Natural killer cell (primary cell): ENCODE results near the gene TRIM36. TPM values are rescaled to one million over a fixed set of nuclear protein-coding genes. Genes with fewer than 3 reads are reported as not detected.

ENCODE experiments used
- ATAC-seq, 3 donors: fragments of 150-1000 bp in 2 of 3; fragments of 200-7000 bp in 1 of 3; cut with Tn5 transposase; 1 replicate in 1 of 3; 2 replicates in 2 of 3; pipeline ENCODE4 v1.10.0; 2021; ENCODE audit warnings: mild to moderate bottlenecking in 2 of 3, moderate library complexity in 2 of 3
- DNase-seq, 2 donors: peaks; one replicate each; pipeline versions ENCODE4 v3.0.0 to v3.0.0-alpha.2; 2013 to 2021; ENCODE audit warnings: mixed read lengths in 1 of 2
- H3K27ac ChIP-seq: one replicate; pipeline ENCODE4 v1.5.1; 2013; ENCODE audit warnings: mild to moderate bottlenecking, low read length
- H3K27me3 ChIP-seq: one replicate; pipeline ENCODE4 v1.6.1; 2013; ENCODE audit warnings: low read length; ENCODE audit not compliant: control insufficient read depth, insufficient read depth
- H3K36me3 ChIP-seq: one replicate; pipeline ENCODE4 v1.6.1; 2013; ENCODE audit warnings: low read length; ENCODE audit not compliant: control insufficient read depth, insufficient read depth
- H3K4me1 ChIP-seq: one replicate; pipeline ENCODE4 v1.6.1; 2013; ENCODE audit warnings: low read length; ENCODE audit not compliant: control insufficient read depth, insufficient read depth
- H3K4me3 ChIP-seq: one replicate; pipeline ENCODE4 v1.5.1; 2013; ENCODE audit warnings: low read length
- H3K9me3 ChIP-seq: one replicate; pipeline ENCODE4 v1.6.1; 2013; ENCODE audit warnings: low read length; ENCODE audit not compliant: control insufficient read depth, insufficient read depth
- H3K27ac Mint-ChIP-seq, 2 donors: one replicate each; pipeline ENCODE4 v1.8.0; 2022; ENCODE audit warnings: mild to moderate bottlenecking in 2 of 2, mixed read lengths in 2 of 2, moderate library complexity in 1 of 2
- H3K27me3 Mint-ChIP-seq, 2 donors: one replicate each; pipeline ENCODE4 v1.8.0; 2022; ENCODE audit warnings: low read depth in 2 of 2, mixed read lengths in 2 of 2
- H3K36me3 Mint-ChIP-seq: one replicate; pipeline ENCODE4 v1.8.0; 2022; ENCODE audit warnings: mixed read lengths
- H3K4me1 Mint-ChIP-seq, 2 donors: one replicate each; pipeline ENCODE4 v1.8.0; 2022; ENCODE audit warnings: mixed read lengths in 2 of 2
- H3K4me3 Mint-ChIP-seq: one replicate; pipeline ENCODE4 v1.8.0; 2022; ENCODE audit warnings: mild to moderate bottlenecking, moderate library complexity, mixed read lengths
- H3K9me3 Mint-ChIP-seq, 2 donors: one replicate each; pipeline ENCODE4 v1.8.0; 2022; ENCODE audit warnings: mixed read lengths in 2 of 2
- CTCF ChIP-seq: fragments of 200-600 bp; IDR thresholded peaks from one replicate; pipeline ENCODE4 v1.8.0; 2022; ENCODE audit warnings: antibody characterized with exemption
- WGBS: methylation state at CpG from one replicate; pipeline ENCODE4 v1.1.7; 2013; ENCODE audit warnings: missing lambda C conversion rate; ENCODE audit not compliant: insufficient coverage; 5-methylcytosine and 5-hydroxymethylcytosine counted together
- intact Hi-C: fragments of 100-400 bp; cut with micrococcal nuclease; formaldehyde crosslinking; loops from one replicate; pipeline ENCODE4 v1.14.2; 2022
- total RNA-seq, 4 donors: library from RNA; stranded (reverse); fragments of 120-200 nt in 1 of 4; gene quantifications; one replicate each; pipeline versions ENCODE4 v1.2.3 to v1.2.4, GENCODE V29; 2013 to 2022

The TRIM36 gene
- total RNA-seq, 3 donors from 2014 or later (not counting 1 experiment from before 2014, with no cell fraction given): 0.25 to 1.2 (median 0.38) TPM

- no peaks in the 10 kb centered on the region for H3K4me1 ChIP-seq
- H3K27me3 ChIP-seq: no peaks in the 10 kb centered on the region
- no peak overlapping the region for H3K27ac ChIP-seq
- H3K36me3 ChIP-seq: no peaks in the 10 kb centered on the region
- peaks cover 6 to 7% of the 10 kb centered on the region in 2 donors for H3K27me3 Mint-ChIP-seq
- no peak overlapping the region for H3K27ac Mint-ChIP-seq
- intact Hi-C loops: loop anchor here (5.0 kb wide), 1 partner anchor 491 kb away; no protein-coding TSS in a partner anchor
- H3K4me1 Mint-ChIP-seq: no peaks in the 10 kb centered on the region
- ATAC-seq: no peak
- H3K4me3 ChIP-seq: no peak overlapping the region
- no peaks in the 10 kb centered on the region for H3K9me3 ChIP-seq
- H3K9me3 Mint-ChIP-seq: no peaks in the 10 kb centered on the region
- TF ChIP-seq CTCF: no peak
- no peak overlapping the region for H3K4me3 Mint-ChIP-seq
- no peaks in the 10 kb centered on the region for H3K36me3 Mint-ChIP-seq
- WGBS: 69% methylated on average over 5 of the region's 7 CpGs
- DNase-seq: no peak
Measured at GRCh38 chr5:115096034-115096769, 73.5 kb downstream of the TRIM36 start.

- Mint-ChIP-seq H3K4me3 (no peak overlapping the region), H3K9me3 (no peaks in the 10 kb centered on the region), H3K36me3 (no peaks in the 10 kb centered on the region), H3K27me3 (peaks cover 15 to 42% of the 10 kb centered on the region in 2 donors), H3K27ac (no peak overlapping the region), H3K4me1 (no peaks in the 10 kb centered on the region)
- Histone ChIP-seq H3K27me3 (no peaks in the 10 kb centered on the region), H3K4me1 (no peaks in the 10 kb centered on the region), H3K9me3 (no peaks in the 10 kb centered on the region), H3K4me3 (no peak overlapping the region), H3K27ac (no peak overlapping the region), H3K36me3 (no peaks in the 10 kb centered on the region)
- TF ChIP-seq CTCF: no peak
- intact Hi-C loops: no loop called here
- no peak for DNase-seq
- 81% methylated on average over 3 of the region's 3 CpGs for WGBS
- ATAC-seq: no peak
Measured at GRCh38 chr5:115087951-115088350, 81.8 kb downstream of the TRIM36 start.

GRCh38 chr5:115086473-115086872 is 83.2 kb downstream of the TRIM36 start:
- intact Hi-C loops: no loop called here
- WGBS: 86% methylated on average over 1 of the region's 1 CpG
- peaks cover 15 to 50% of the 10 kb centered on the region in 2 donors for H3K27me3 Mint-ChIP-seq
- H3K36me3 ChIP-seq: no peaks in the 10 kb centered on the region
- H3K27ac ChIP-seq: no peak overlapping the region
- no peak for ATAC-seq
- no peak overlapping the region for H3K4me3 ChIP-seq
- H3K27me3 ChIP-seq: no peaks in the 10 kb centered on the region
- H3K9me3 ChIP-seq: no peaks in the 10 kb centered on the region
- no peaks in the 10 kb centered on the region for H3K4me1 ChIP-seq
- no peaks in the 10 kb centered on the region for H3K9me3 Mint-ChIP-seq
- no peak overlapping the region for H3K4me3 Mint-ChIP-seq
- no peak for TF ChIP-seq CTCF
- DNase-seq: no peak
- H3K36me3 Mint-ChIP-seq: no peaks in the 10 kb centered on the region
- H3K27ac Mint-ChIP-seq: no peak overlapping the region
- H3K4me1 Mint-ChIP-seq: no peaks in the 10 kb centered on the region
